A549 treated with DMSO at 1 μM for 4 hours (cell line): Measurements from ENCODE around the gene ADAMTS10. TPM values are rescaled to one million over a fixed set of nuclear protein-coding genes. Genes with fewer than 3 reads are reported as not detected.

Experiments
- total RNA-seq: library from RNA; stranded (reverse); fragments of 200-300 nt; extraction: Qiagen RNA extraction; gene quantifications from 5 replicates; pipeline ENCODE4 v1.2.3, GENCODE V29; 2022; ENCODE audit warnings: low read depth

Gene ADAMTS10
- total RNA-seq, result 13.7 to 19.0 TPM (median 17.6 TPM) in 5 replicates

DNA sequence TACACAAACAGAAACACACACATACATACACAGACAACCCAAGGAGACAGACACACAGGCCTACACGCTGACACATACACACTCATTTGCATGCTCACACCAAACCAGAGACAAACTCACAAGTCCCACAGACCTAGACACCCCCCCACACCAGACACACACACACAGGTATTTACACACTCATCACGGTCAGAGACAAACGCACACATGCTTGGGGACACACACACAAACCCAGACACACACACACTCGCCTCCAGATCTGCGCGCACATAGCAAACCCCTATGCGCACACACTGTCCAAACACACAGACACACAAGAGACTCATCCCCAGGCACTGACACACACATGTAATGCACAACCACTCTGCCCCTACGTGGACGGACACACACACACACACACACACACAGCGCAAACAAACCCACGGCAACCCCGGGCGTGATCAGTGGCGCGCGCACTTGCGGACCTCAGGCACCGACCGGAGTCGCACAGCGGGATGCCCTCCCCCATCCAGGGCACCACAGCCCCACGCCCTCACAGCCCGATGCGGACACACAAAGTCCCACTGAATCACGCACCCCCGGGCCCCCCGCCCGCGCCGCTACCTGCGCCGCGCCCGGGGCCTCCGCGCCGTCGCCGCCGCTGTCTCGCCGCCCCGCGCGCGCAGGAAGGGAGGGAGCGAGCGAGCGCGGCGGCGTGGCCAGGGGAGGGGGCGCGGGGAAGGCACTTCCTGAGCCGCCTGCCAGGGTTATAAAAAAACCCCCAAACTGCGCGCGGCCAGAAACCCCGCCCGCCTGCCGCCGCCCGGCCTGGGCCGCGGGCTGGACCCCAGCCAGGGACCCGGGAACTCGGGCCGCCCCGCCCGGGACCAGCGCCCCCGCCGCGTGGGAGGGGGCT is at the start of gene ADAMTS10:
TSS of gene ADAMTS10 (minus strand) at position 675 of the 895 bp plus-strand sequence. CDS start 5,005 bp downstream, outside the sequence.

DNA sequence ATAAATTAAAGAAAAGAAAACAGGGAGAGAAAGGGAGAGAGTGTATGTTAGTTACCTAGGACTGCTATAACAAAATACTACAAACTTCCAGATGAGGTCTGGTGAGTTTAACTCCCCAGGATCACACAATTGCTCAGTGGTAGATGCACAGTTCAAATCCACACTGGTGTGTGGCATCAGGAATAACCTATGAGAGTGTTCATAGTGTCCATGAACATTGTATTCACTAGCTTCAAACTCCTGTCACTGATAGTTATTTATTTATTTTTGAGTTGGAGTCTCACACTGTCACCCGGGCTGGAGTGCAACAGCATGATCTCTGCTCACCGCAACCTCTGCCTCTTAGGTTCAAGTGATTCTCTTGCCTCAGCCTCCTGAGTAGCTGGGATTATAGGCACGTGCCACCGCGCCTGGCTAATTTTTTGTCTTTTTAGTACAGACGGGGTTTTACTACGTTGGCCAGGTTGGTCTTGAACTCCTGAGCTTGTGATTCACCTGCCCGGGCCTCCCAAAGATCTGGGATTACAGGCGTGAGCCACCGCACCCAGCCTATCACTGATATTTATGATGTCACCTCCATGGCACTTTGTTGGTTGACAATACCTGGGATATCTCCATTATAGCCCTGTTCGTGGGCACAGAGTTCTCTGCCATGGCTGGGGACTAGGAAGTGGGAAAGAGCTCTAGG is 19.6 kb upstream of the ADAMTS10 start, which contains the start of gene NFILZ:
TSS of gene NFILZ (plus strand) at position 638 of the 688 bp plus-strand sequence. CDS start 46,133 bp downstream, outside the sequence.

DNA sequence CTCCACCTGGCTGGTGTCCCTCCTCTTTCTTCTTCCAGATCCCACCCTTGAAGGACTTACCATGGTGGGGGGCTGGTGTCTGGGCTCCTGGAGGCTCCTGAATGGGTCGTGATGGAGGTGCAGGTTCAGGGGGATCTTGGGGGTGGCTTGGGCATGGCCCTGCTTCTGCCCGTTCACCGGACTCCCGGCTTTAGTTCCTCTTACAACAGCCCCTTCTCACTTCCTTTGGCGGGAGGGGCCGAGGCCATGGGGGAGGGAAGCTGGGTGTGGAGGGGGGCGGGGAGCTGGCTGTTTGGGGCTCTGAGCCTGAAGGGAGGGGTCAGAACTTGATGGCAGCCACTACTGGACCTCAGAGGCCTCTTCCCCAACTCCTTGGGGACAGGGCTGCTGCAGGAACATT is 33.3 kb downstream of the ADAMTS10 start, which contains the start of gene MYO1F:
TSS of gene MYO1F (minus strand) at position 196 of the 400 bp plus-strand sequence. CDS start at position 63, 133 bp downstream.

Other genes starting within 250 kb of the ADAMTS10 start
- gene ANGPTL4, start 246.6 kb downstream of the ADAMTS10 start, total RNA-seq, result 41.1 to 55.3 TPM (median 50.4 TPM) in 5 replicates
- gene RAB11B, start 220.4 kb downstream of the ADAMTS10 start, total RNA-seq, result 74.0 to 98.5 TPM (median 81.5 TPM) in 5 replicates
- 13.2 to 17.9 TPM (median 16.4 TPM) in 5 replicates for gene MARCHF2, start 197.4 kb downstream of the ADAMTS10 start, total RNA-seq
- gene HNRNPM, start 165.7 kb downstream of the ADAMTS10 start, total RNA-seq, result 231 to 250 TPM (median 235 TPM) in 5 replicates
- 0.13 to 0.24 TPM (median 0.14 TPM) in 4 of 5 replicates, not detected in the other for gene PRAM1, start 108.1 kb downstream of the ADAMTS10 start, total RNA-seq
- 14.1 to 21.3 TPM (median 18.4 TPM) in 5 replicates for gene ZNF414, start 96.5 kb downstream of the ADAMTS10 start, total RNA-seq
- 0.22 to 0.35 TPM (median 0.28 TPM) in 5 replicates for gene MYO1F, start 33.3 kb downstream of the ADAMTS10 start, total RNA-seq
- gene NFILZ, start 19.9 kb upstream of the ADAMTS10 start, total RNA-seq, result not detected in 5 replicates
- gene ACTL9, start 88.1 kb upstream of the ADAMTS10 start, total RNA-seq, result not detected in 5 replicates
- gene OR2Z1, start 110.9 kb upstream of the ADAMTS10 start, total RNA-seq, result not detected in 5 replicates
- 6.6 to 8.9 TPM (median 7.8 TPM) in 5 replicates for gene ZNF558, start 221.6 kb upstream of the ADAMTS10 start, total RNA-seq
- gene MBD3L1, start 221.7 kb upstream of the ADAMTS10 start, total RNA-seq, result not detected in 5 replicates